ENCODE results near the gene CDPF1.
A peak's percentile ranks its signal among the peaks of the same experiment; 100 is the strongest.

Gene CDPF1

DNA sequence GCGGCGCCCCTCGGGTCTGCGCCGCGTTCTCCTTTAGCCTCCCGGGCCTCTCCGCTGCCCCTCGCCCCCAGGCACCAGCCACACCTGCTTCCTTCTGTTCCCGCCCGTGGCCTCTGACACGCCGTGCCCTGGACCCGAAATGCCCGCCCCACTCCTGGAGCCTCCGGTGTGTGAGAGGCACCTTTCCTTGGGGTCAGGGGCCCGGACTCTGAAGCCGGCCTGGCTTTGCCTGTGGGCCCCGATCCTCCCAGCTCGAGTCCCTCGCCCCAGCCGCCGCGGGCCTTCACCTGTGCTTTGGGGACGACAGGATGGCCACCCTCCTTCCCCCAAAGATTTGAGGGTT lies 661 bp upstream of the CDPF1 start:
- TF ChIP-seq, protein P1, sequence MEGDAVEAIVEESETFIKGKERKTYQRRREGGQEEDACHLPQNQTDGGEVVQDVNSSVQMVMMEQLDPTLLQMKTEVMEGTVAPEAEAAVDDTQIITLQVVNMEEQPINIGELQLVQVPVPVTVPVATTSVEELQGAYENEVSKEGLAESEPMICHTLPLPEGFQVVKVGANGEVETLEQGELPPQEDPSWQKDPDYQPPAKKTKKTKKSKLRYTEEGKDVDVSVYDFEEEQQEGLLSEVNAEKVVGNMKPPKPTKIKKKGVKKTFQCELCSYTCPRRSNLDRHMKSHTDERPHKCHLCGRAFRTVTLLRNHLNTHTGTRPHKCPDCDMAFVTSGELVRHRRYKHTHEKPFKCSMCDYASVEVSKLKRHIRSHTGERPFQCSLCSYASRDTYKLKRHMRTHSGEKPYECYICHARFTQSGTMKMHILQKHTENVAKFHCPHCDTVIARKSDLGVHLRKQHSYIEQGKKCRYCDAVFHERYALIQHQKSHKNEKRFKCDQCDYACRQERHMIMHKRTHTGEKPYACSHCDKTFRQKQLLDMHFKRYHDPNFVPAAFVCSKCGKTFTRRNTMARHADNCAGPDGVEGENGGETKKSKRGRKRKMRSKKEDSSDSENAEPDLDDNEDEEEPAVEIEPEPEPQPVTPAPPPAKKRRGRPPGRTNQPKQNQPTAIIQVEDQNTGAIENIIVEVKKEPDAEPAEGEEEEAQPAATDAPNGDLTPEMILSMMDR (IDR thresholded peaks at IDR 0.05; ENCODE audit: low read length, missing control alignments) = no peak
- peak overlapping the region; percentile 83 for H3K4me3 ChIP-seq (replicated peaks; ENCODE audit: low read depth, low read length)
- DNase-seq (ENCODE audit: low read depth) = no peak

DNA sequence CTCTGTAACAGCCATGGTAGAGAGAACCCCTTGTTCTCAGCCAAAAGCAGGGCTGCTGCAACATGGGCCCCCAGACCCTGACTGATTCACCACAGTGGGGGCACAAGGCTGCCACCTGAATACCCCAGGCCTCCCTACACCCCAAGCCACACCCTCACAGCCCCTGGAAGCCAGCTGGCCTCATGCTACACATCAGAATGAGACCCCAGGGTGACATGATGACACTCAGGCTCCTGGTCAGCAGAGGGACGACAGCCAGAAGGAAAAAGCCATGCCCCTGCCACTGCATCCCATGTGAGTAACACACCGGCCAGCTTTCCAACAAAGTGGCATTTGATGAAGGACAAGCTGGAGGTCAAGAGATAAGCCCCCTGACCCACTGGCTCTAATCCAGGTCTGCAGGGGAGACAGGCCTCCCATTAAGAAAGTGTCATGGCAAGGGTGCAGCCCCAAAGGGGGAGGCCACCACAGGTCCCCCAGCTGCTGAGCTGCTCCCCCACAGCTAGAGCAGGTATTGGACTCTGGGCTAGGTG lies 2.6 kb downstream of the CDPF1 start:
- DNase-seq (ENCODE audit: low read depth) = no peak
- no peak overlapping the region for H3K4me3 ChIP-seq (replicated peaks; ENCODE audit: low read depth, low read length)
- TF ChIP-seq, protein P1 (IDR thresholded peaks at IDR 0.05; ENCODE audit: low read length, missing control alignments) = no peak

DNA sequence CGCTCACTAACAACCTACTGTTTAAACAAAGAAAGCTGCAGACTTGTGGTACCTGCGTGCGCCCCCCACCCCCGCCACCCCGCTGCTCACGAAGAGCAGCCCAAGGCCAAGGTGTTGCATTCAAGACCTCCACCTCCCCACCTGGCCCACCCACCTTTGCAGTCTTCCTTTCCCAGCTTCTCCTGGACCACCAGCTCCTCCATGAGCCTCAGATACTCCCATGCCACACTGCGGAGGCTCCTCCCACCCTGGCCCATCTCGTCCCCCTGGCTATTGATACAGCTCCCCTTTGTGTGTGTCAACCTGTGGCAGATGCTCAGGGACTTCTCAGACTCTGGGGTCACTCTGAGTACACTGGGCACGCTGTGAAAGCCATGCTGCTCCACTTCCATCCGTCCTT lies 3.9 kb downstream of the CDPF1 start:
- H3K4me3 ChIP-seq (replicated peaks; ENCODE audit: low read depth, low read length) = no peak overlapping the region
- no peak for DNase-seq (ENCODE audit: low read depth)
- TF ChIP-seq, protein P1 (IDR thresholded peaks at IDR 0.05; ENCODE audit: low read length, missing control alignments) = no peak

DNA sequence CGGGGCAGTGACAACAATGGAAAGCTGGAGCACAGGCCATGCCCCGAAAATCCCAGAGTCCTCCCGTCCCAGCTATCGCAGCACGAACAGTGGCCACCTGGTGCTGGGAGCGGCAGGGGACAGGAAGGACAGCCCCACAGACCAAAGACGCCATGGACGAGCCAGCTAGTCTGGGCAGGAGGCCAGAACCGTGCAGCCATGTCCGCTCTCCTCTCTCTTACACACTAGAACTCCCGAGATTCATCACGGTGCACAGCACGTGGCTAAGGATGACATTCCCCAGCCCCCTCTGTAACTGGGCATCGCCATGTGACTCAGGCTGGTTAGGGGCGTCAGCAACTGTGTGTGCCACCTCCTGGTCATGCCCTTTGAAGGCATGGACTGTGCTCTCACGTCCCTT lies 4.6 kb downstream of the CDPF1 start:
- peak; percentile 18 for DNase-seq (ENCODE audit: low read depth)
- H3K4me3 ChIP-seq (replicated peaks; ENCODE audit: low read depth, low read length) = no peak overlapping the region

DNA sequence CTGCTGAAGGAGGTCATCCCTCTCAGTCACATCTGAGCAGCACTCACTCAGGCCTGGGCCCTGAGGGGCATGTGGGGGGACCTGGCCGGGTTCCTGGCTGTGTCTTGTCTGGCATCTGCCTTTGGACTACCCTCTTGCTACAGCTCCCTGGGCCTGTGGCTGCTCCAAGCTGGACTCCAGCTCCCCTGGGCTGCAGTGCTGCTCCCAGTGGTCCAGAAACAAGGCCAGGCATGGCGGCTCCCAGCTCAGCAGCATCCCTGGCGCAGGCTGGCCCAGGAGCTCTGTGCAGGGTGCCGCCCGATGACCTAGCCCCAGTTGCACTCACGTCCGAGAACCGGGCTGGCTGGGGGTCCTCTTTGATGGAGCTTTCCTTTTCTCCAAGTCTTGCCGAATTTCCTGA lies 5.3 kb downstream of the CDPF1 start:
- TF ChIP-seq, protein P1 (IDR thresholded peaks at IDR 0.05; ENCODE audit: low read length, missing control alignments) = no peak
- no peak for DNase-seq (ENCODE audit: low read depth)
- H3K4me3 ChIP-seq (replicated peaks; ENCODE audit: low read depth, low read length) = no peak overlapping the region

More for the DNA sequence above, 4.6 kb downstream of the CDPF1 start:
- TF ChIP-seq, protein P1 (IDR thresholded peaks at IDR 0.05; ENCODE audit: low read length, missing control alignments) = no peak

DNA sequence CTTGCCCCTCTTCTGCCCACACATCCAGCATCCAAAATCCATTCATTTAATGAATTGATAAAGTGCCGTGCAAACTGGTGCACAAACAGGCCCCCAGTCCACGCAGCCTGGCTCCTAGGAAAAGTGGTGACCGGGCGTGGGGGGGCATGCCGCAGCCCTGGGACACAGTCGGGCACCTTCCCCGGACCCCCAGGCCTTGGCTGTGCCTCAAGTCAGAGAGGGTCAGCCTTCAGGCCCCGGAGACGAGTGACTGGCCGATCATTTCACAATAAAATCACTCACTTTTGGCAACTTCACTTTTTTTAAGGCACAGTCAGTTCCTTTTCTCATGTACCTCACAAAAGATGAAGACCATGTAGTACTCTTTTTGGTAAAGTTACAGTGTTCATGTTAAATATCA lies 8.0 kb downstream of the CDPF1 start:
- no peak for DNase-seq (ENCODE audit: low read depth)
- TF ChIP-seq, protein P1 (IDR thresholded peaks at IDR 0.05; ENCODE audit: low read length, missing control alignments) = no peak
- no peak overlapping the region for H3K4me3 ChIP-seq (replicated peaks; ENCODE audit: low read depth, low read length)

DNA sequence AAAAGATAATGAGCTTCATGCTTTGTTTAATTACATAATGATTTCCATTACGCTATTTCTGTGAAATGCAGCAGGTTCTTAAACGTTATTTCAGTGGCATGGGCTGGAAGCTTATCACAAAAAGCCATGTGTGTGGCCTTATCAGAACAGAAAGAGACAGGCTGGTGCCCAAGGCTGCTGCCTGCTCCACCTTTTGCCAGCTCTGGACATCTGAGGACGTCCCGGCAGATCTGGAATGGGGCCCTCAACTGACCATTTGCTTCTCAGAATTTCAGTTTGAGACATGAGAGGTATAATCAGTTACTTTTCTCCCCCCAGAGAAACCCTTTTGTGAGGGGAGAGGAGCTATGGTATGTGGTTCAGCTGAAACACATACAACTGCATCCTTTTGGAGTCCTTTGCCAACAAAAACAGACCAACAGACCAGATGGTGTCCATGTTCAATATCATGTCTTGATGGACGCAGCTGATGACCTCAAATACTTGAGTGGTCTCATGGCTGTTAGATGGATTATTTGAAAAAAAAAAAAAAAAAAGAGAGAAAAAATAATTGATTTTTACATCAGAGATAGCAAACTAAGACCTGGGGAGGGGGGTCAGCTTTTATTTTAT lies 8.6 kb downstream of the CDPF1 start:
- TF ChIP-seq, protein P1 (IDR thresholded peaks at IDR 0.05; ENCODE audit: low read length, missing control alignments) = no peak
- no peak overlapping the region for H3K4me3 ChIP-seq (replicated peaks; ENCODE audit: low read depth, low read length)
- no peak for DNase-seq (ENCODE audit: low read depth)

Measured in fibroblast of pulmonary artery (primary cell).